Dendritic cell treated with granulocyte-macrophage colony-stimulating factor and Interleukin-4, amounts not matched to agents 40 ng/mL and 50 ng/mL, for 4 days (primary cell): ENCODE results near the gene CHRNE.

ENCODE experiments used
- H3K27ac Mint-ChIP-seq: one replicate; pipeline ENCODE4 v1.8.0; 2022; ENCODE audit warnings: mild to moderate bottlenecking, mixed read lengths
- H3K27me3 Mint-ChIP-seq: one replicate; pipeline ENCODE4 v1.8.0; 2022; ENCODE audit warnings: mild to moderate bottlenecking, mixed read lengths
- H3K36me3 Mint-ChIP-seq: one replicate; pipeline ENCODE4 v1.8.0; 2022; ENCODE audit warnings: low read depth, mixed read lengths
- H3K4me1 Mint-ChIP-seq: one replicate; pipeline ENCODE4 v1.8.0; 2022; ENCODE audit warnings: low read depth, mixed read lengths
- H3K4me3 Mint-ChIP-seq: one replicate; pipeline ENCODE4 v1.8.0; 2022; ENCODE audit warnings: mild to moderate bottlenecking, moderate library complexity, mixed read lengths
- H3K9me3 Mint-ChIP-seq: one replicate; pipeline ENCODE4 v1.8.0; 2022; ENCODE audit warnings: mixed read lengths
- intact Hi-C: fragments of 100-400 bp; cut with micrococcal nuclease; formaldehyde crosslinking; loops from one replicate; pipeline ENCODE4 v1.15.0; 2022

The CHRNE gene

GRCh38 chr17:4856937-4857314 is 46.0 kb downstream of the CHRNE start:
- Mint-ChIP-seq H3K36me3 (peaks cover 71% of the 10 kb centered on the region), H3K27me3 (peaks cover 3% of the 10 kb centered on the region), H3K4me3 (no peak overlapping the region), H3K9me3 (no peaks in the 10 kb centered on the region), H3K4me1 (peaks cover 47% of the 10 kb centered on the region), H3K27ac (no peak overlapping the region)
- intact Hi-C loops, result no loop called here

- intact Hi-C loops, result no loop called here
- H3K27ac Mint-ChIP-seq, result no peak overlapping the region
- H3K4me3 Mint-ChIP-seq, result no peak overlapping the region
- no peaks in the 10 kb centered on the region for H3K9me3 Mint-ChIP-seq
- H3K36me3 Mint-ChIP-seq, result peaks cover 66% of the 10 kb centered on the region
- H3K27me3 Mint-ChIP-seq, result peaks cover 3% of the 10 kb centered on the region
- H3K4me1 Mint-ChIP-seq, result peaks cover 51% of the 10 kb centered on the region
Observed at GRCh38 chr17:4856271-4856936, 46.5 kb downstream of the CHRNE start.

DNA sequence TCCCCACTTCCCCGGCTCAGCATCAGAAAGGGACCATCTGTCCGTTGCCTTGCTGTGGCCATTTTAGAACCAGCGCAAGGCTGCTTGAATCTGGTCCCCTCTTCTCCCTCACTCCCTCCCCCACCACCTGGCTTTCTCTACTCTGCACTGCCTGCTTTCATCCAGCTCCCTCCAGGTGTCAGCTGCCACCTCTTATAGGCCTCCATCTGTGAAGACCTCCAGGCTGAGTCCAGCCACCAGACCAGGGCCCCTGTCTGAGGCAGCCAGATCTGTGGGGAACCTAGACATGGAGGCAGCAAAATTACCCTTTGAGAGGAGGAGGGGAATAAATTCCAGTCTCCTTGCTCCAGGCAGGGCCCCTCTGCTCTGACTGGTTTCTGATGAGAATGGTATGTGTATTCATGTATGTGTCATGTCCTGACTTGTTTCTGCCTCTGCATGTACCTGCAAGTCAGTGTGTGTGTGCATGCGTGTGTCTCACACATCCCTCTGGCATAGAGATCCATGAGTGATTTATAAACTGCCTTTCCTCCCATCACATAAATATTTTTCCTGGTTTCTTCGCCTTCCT is 48.7 kb downstream of the CHRNE start:
- Mint-ChIP-seq H3K9me3 (no peaks in the 10 kb centered on the region), H3K27ac (no peak overlapping the region), H3K4me1 (peaks cover 71% of the 10 kb centered on the region), H3K4me3 (no peak overlapping the region), H3K27me3 (peaks cover 3% of the 10 kb centered on the region), H3K36me3 (peaks cover 59% of the 10 kb centered on the region)
- intact Hi-C loops, result no loop called here

DNA sequence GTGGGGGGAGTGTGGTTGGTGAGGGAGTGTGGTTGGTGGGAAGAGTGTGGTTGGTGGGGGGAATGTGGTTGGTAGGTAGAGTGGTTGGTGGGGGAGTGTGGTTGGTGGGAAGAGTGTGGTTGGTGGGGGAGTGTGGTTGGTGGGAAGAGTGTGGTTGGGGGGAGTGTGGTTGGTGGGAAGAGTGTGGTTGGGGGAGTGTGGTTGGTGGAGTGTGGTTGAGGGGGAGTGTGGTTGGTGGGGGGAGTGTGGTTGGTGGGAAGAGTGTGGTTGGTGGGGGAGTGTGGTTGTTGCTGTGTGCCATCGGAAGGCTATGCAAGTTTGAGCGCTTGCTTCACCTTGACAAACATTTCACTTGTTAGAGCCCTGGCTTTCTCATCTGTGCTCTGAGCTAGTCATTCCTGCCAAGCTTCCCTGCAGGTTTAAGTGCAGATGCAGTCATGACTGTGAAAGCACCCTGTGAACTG is 49.7 kb downstream of the CHRNE start:
- intact Hi-C loops, result no loop called here
- Mint-ChIP-seq H3K27me3 (peaks cover 3% of the 10 kb centered on the region), H3K4me3 (no peak overlapping the region), H3K9me3 (no peaks in the 10 kb centered on the region), H3K27ac (no peak overlapping the region), H3K36me3 (peaks cover 60% of the 10 kb centered on the region), H3K4me1 (peaks cover 66% of the 10 kb centered on the region)

GRCh38 chr17:4852567-4853207 is 50.2 kb downstream of the CHRNE start:
- H3K4me3 Mint-ChIP-seq, result no peak overlapping the region
- peak overlapping the region; percentile 9 for H3K27ac Mint-ChIP-seq
- peaks cover 66% of the 10 kb centered on the region for H3K4me1 Mint-ChIP-seq

DNA sequence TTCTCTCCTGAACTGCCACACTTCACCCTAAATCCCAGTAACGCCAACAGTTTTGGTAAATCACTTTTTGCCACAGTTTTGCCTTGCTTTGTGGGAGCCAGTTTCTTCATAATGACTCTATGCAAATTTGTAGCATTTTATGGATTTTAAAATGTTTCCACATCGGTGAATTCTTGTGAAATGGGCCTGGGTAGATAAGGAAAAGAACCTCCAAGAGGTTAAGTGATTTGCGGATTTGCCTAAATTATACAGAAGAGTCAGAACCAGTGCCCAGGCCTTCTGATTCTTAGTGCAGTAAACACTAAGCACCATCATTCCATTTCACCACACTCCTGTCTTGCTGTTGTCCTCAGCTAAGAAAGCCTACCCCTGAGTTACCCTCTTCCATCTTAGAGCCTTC is 51.8 kb downstream of the CHRNE start:
- no peak overlapping the region for H3K4me3 Mint-ChIP-seq
- H3K4me1 Mint-ChIP-seq, result peaks cover 66% of the 10 kb centered on the region
- peak overlapping the region; percentile 64 for H3K27ac Mint-ChIP-seq
- peaks cover 3% of the 10 kb centered on the region for H3K27me3 Mint-ChIP-seq
- peaks cover 46% of the 10 kb centered on the region for H3K36me3 Mint-ChIP-seq
- intact Hi-C loops, result no loop called here
- H3K9me3 Mint-ChIP-seq, result no peaks in the 10 kb centered on the region

More at GRCh38 chr17:4852567-4853207, 50.2 kb downstream of the CHRNE start:
- Mint-ChIP-seq H3K9me3 (no peaks in the 10 kb centered on the region), H3K36me3 (peaks cover 56% of the 10 kb centered on the region), H3K27me3 (peaks cover 3% of the 10 kb centered on the region)
- intact Hi-C loops, result no loop called here

GRCh38 chr17:4850246-4850645 is 52.7 kb downstream of the CHRNE start:
- Mint-ChIP-seq H3K9me3 (no peaks in the 10 kb centered on the region), H3K27me3 (peaks cover 3% of the 10 kb centered on the region), H3K4me1 (peaks cover 73% of the 10 kb centered on the region), H3K4me3 (no peak overlapping the region), H3K36me3 (peaks cover 42% of the 10 kb centered on the region), H3K27ac (peak overlapping the region; percentile 64)
- intact Hi-C loops, result no loop called here

DNA sequence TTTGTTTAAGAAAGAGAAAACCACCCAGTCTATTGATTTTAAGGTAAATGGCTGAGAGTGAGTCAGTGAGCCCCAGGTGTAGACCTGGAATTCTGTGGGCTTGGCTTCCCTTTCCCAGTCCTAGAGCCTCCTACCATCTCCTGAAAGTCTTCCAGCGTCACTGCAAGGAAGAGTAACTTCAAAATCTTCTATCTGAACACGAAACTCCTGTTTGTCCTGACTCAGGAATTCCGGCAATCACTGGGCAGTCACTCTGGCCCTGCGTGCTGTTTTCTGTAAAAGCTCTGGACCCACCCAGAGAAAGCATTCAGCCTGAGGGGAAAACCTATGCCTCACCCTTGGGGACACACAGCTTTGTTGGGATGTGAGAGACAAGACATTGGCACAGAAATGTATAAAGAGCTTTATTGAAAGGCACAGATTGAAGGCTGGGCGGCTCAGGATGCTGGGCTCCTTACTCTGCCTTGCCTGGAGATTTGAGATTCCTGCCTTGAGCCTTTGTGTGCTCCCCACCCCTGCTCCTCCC is 53.8 kb downstream of the CHRNE start:
- Mint-ChIP-seq H3K4me1 (peaks cover 78% of the 10 kb centered on the region), H3K27ac (no peak overlapping the region), H3K9me3 (no peaks in the 10 kb centered on the region), H3K27me3 (peaks cover 3% of the 10 kb centered on the region), H3K36me3 (peaks cover 33% of the 10 kb centered on the region), H3K4me3 (no peak overlapping the region)
- intact Hi-C loops, result no loop called here
